KG1 (cell line): ENCODE measurements around the gene GCLC.
"Not testable (repeated sequence)": the region's sequence is repeated elsewhere in the genome, so short reads cannot be mapped to it uniquely, and the experiment has no call there.

Experiments
- DNase-seq: peaks from one replicate; lab custom pipeline; 2025; lab: John Stamatoyannopoulos, UW

GCLC gene

GRCh38 chr6:53544470-53545308 lies at the start of gene GCLC:
GCLC (minus strand) TSS chr6:53545101; CDS start chr6:53544645, 456 bp downstream.
- DNase-seq = peak; percentile 87

DNA sequence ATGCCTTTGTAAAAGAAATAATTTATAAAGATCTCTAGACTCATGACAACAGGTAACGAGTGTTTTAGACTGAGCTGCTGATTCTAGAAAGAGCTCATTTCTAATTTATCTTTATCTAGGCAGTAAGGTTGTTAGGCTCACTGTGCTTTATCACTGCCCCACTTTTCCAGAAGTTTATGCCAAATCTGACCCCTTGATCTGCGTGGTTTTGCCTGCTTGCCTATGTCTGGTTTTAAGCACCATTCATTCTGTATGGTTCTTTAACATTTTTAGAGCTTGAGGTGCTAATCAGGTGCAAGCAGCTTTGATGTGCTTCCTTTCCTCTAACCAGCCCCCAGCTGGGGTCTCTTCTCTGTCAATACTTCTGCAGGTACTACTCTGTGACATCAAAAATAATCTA lies 49.7 kb upstream of the GCLC start:
- DNase-seq = no peak

DNA sequence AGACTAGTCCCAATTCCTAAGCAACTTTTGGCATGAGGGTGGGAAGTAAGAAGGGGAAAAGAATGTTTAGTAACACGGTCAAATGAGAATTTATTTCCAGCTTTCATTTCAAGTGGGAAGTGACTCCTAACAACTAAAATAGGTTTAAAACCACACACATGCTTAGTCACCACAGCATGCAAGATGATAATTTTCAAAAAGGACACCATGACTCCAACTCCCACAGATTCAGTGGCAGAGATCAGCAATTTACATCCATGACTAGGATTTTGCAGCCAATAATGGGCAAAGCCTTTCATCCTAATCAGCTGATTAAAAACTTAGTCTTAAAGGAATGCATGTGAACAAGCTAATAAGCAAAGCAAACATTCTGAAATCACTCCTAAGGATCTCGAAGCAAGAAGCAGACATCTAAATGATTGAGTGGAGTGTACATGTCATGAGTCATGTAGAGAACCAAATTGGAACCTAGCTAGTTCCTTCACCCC lies 48.1 kb upstream of the GCLC start:
- DNase-seq = no peak

GRCh38 chr6:53591873-53592272 lies 47.0 kb upstream of the GCLC start:
- DNase-seq = no peak

DNA sequence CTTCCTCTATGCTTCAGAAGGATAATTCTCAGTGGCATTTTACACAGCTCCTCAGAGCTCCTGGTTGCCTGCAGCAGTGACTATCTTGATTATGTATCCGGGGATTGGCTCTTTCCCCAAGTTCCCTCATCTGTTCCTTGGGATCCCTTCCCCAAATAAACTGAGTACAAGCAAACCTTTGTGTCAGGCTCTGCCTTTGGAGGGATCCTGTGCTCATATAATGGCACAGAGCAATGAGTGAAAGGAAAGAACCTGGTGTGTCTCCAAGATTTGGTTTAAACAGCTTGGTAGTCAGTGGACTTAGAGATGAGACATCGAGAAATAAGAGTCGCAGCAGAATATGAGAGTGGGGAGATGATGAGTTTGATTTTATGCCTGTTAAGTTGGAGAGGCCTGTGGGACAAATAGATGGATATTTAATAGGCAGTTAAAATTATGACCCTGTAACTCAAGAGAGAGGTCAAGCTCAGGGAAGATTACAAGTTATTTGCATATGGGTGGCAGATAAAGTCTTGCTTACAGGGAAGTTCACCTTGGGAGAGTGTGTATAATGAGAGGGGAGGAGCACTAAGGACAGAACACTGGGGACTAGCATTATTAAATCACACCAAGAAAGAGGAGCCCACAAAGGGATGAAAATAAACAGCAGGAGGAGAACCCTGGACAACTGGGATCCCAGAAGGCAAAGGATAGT lies 44.1 kb upstream of the GCLC start:
- DNase-seq = no peak

DNA sequence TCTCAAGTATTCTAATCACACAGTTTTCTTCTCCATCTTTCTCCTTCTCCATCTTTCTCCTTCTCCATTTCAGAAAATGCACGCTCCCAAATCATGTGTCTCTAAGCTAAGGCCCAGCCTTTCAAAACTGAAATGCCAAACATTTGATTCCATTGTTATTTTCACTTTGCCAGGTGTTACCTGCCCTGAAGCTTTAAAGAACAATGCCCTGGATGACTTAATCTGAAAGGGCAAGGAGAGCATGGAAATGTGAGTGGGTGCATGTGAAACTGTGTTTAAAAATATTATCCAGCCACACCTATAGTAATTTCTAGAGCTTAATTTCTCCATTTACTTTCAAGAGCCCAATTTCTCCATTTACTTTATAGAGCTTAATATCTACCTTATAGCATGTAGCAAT lies 42.4 kb upstream of the GCLC start:
- DNase-seq = no peak

DNA sequence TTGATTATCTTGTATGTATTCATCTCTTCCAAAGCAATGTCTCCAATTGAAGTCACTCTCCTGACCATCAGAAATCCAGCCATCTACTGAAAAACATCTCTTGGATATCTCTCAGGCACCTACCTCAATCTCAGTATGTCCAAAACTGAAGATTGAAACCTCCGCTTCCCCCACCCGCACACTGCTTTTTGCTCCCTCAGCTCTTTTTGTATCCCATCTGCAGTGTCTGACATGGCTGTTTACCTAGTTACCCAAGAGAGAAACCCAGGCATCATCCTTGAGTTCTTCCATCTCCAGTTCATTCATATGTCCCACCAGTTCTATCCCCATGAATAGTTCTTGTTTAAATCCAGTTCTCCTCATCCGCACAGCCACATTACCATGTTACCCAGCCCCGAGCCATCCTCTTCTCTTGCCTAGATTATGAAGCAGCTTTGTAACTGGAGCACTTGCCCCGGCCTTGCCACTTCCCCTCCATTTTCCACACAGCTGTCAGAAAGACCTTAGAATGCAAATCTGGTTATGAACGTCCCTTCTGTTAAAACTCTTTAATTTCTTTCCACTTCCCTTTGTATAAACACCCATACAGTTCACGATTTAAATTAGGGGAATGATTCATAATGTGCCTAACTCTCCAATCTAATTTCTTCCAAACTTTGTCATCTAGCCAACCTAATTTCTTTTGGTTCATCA lies 40.5 kb upstream of the GCLC start:
- no peak for DNase-seq

GRCh38 chr6:53584726-53585125 lies 39.8 kb upstream of the GCLC start:
- no peak for DNase-seq

DNA sequence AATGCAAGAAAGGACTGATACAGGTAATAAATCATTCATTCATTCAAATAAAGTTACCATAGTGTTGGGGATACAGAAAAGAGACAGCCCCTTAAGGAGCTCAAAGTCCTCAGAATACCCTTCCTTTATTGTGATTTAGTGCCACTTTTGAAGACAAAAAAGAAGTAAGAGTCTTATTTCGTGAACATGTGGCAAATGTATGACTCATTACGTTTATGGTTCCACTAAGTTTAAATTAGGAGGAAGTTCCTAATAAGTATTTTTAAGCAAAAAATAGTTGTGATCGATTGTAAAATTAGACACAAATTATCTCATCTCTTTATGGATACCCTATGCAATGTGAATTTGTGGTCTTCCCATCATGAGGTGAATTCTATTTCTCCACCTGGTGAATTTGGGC lies 38.5 kb upstream of the GCLC start:
- no peak for DNase-seq

- DNase-seq = no peak
Measured at GRCh38 chr6:53582963-53583362, 38.1 kb upstream of the GCLC start.

GRCh38 chr6:53581856-53582255 lies 37.0 kb upstream of the GCLC start:
- DNase-seq = no peak

GRCh38 chr6:53581173-53581773 lies 36.4 kb upstream of the GCLC start:
- DNase-seq = no peak

GRCh38 chr6:53579338-53579737 lies 34.4 kb upstream of the GCLC start:
- DNase-seq = no peak

- DNase-seq = no peak
Measured at GRCh38 chr6:53578371-53578770, 33.5 kb upstream of the GCLC start.

GRCh38 chr6:53573299-53573698 lies 28.4 kb upstream of the GCLC start:
- no peak for DNase-seq

DNA sequence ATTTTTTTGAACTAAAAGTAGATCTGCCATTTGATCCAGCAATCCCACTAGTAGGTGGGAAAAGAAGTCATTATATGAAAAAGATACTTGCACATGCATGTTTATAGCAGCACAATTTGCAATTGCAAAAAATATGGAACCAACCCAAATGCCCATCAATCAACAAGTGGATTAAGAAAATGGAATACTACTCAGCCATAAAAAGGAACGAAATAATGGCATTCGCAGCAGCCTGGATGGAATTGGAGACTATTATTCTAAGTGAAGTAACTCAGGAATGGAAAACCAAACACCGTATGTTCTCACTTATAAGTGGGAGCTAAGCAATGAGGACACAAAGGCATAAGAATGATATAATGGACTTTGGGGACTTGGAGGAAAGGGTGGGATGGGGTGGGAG lies 27.5 kb upstream of the GCLC start:
- not testable (repeated sequence) for DNase-seq

DNA sequence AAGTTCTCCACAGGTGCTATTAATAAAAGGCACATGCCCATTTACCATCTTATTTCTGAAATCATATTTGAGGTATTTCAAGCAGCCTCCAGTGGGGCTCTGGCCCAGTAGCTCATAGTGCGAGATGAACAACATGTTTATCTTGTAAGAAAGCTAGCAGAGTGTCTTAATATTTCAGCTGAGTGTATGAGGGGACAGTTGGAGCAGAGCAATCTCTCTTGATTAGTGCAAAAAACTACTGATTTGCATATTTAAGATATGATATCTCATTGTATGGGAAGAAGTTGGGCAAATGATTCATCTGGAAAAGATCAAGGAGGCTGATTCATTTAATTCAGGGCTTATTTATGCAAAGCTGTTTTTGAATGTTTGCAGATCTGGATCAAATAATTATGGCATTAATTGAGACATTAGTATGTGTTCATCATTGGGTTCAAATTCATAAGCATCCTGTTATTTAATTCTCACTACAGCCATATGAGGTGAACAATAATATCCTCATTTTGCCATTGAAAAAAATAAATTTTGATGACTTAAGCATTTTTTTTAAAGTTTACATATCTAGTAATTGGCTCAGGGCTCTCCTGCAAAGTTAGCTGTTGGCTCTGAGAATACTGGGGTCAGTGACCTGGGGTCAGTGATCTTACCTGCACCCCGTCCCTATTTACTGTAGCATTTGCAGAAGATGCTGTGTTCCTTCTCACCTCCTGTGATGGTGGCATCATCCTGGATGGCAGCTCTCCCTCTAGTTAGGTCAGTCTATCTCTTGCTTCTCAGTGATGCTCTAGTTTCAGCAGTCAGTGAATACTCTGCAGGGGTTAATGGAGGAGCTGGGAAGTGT lies 24.1 kb upstream of the GCLC start:
- DNase-seq = no peak

DNA sequence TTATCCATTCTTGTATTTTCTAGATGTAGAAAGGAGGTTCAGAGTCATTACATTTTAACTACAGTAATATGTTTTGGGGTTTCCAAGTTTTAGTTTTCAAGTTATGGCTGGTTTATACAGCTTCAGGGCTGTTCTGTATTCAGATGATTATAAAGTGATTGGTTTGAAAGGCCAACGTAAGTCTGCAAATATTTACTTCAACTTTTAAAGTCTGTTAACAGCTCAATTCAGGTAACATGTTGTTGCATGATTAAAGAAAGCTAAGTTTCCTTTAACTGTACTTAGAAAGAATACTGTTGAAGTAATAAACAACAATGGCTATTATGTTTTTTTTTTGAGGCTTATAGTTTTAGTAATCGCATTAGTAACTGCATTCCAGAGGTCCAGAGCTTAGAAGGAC lies 22.8 kb upstream of the GCLC start:
- DNase-seq = no peak

- no peak for DNase-seq
Measured at GRCh38 chr6:53566755-53567154, 21.9 kb upstream of the GCLC start.

DNA sequence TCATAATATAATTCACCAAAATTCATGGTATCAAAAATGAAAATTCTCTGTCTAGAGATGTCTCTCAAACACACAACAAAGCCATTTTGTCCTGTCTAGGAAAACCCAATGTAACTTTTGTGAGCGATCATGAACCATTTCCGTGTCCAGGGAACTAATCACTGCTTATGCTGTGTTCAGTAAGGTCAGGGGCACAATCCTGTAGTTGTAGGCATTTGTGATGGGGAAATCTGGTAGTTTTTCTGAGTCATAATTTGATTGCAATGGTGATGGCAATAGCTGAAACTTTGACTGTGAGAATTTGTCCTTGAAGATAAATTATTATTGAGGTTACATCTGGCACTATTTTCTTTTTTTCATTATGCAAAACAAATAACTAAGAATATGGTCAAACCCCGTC lies 21.0 kb upstream of the GCLC start:
- DNase-seq = no peak

GRCh38 chr6:53564401-53565065 lies 19.6 kb upstream of the GCLC start:
- no peak for DNase-seq
